ENCODE results near the gene KCNK4.

KCNK4 gene

DNA sequence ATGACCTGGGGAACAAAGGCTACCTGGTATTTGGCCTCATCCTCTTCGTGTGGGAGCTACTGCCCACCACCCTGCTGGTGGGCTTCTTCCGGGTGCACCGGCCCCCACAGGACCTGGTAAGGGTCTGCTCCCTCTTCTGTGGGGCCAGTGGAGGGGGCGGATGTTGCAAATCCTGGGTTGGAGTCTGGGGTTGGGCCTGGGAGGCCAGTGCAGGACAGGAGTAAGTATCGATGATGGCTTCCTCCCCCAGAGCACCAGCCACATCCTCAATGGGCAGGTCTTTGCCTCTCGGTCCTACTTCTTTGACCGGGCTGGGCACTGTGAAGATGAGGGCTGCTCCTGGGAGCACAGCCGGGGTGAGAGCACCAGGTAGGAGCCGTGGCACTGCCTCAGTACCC is 2.8 kb upstream of the KCNK4 start:
- H3K4me3 Mint-ChIP-seq = no peak overlapping the region
- no peak for DNase-seq
- no peaks in the 10 kb centered on the region for H3K9me3 Mint-ChIP-seq
- peaks cover 22% of the 10 kb centered on the region for H3K27me3 Mint-ChIP-seq
- H3K27ac Mint-ChIP-seq = no peak overlapping the region
- H3K36me3 Mint-ChIP-seq (ENCODE audit: low read depth) = peaks cover 3% of the 10 kb centered on the region
- peaks cover 18% of the 10 kb centered on the region for H3K4me1 Mint-ChIP-seq (ENCODE audit: low read depth)

DNA sequence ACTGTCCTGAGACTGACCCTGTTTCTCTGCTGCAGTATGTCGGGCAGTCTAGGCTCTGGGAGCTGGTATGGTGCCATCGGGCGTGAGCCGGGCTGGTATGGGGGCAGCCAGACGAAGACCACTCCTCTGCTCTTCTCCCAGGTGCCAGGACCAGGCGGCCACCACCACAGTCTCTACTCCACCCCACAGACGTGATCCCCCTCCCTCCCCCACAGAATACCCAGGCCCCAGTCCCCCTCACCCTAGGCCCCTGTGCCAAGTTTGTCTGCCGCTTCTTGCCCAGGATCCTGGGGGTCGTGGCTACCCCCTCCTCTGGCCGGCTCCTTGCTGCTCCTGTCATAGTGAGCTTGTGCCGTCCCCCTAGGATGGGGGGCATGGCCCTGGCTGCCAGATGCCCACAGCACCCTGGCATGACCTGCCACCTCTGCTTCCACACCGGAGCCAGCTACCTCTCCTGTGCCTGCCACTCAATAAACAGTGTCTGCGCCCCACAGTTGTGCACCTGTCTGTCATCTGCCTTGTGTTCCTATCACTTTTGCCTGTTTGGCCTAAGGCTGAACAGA is 2.0 kb upstream of the KCNK4 start:
- no peak overlapping the region for H3K4me3 Mint-ChIP-seq
- no peak for DNase-seq
- peaks cover 15% of the 10 kb centered on the region for H3K4me1 Mint-ChIP-seq (ENCODE audit: low read depth)
- no peaks in the 10 kb centered on the region for H3K9me3 Mint-ChIP-seq
- H3K27ac Mint-ChIP-seq = no peak overlapping the region
- H3K36me3 Mint-ChIP-seq (ENCODE audit: low read depth) = peaks cover 3% of the 10 kb centered on the region
- peaks cover 30% of the 10 kb centered on the region for H3K27me3 Mint-ChIP-seq

DNA sequence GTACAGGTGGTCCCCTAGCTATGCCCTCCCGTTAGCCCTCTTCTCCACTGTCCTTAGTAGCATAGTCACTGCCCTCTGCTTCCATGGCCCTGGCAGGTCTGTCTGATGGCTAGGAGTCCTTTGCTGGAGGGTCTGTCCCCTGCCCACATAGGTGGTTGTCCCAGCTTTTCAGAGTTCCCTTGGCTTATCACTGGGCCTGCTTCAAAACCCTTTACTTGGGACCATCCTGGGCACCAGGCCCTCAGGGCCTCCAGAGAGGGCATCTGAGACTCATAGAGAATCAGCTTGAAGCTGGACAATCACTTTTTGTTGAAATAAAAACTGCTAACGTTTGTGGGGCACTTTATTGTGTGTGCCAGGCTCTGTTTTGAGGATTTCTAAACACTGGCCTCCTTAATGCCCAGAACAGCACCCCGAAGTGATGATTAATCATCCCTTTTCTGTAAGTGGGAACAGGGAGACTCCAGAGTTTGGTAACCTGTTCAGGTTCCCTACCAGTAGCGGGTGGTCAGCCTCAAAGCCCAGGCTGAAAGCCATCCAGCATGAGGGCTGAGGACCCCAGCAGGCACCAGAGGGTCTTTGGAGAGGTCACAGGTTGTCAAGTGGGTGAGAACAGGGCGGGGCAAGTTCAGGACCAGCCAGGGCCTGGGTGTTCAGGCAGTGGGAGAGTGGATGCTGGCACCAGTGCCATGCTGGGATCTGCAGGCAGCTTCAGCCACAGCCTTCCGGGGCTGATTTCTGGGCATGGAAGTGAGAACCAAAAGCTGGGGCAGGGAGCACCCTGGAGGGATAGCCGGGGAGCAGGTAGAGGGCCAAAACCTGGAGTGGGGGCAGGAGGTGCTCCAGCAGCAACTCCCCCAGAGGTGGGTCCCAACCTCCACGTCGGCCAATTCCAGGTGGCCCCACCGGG is 495 bp upstream of the KCNK4 start:
- Mint-ChIP-seq H3K9me3 (no peaks in the 10 kb centered on the region), H3K36me3 (ENCODE audit: low read depth) (no peaks in the 10 kb centered on the region), H3K4me3 (no peak overlapping the region), H3K27me3 (peaks cover 43% of the 10 kb centered on the region), H3K4me1 (ENCODE audit: low read depth) (peaks cover 13% of the 10 kb centered on the region), H3K27ac (no peak overlapping the region)
- DNase-seq = no peak

DNA sequence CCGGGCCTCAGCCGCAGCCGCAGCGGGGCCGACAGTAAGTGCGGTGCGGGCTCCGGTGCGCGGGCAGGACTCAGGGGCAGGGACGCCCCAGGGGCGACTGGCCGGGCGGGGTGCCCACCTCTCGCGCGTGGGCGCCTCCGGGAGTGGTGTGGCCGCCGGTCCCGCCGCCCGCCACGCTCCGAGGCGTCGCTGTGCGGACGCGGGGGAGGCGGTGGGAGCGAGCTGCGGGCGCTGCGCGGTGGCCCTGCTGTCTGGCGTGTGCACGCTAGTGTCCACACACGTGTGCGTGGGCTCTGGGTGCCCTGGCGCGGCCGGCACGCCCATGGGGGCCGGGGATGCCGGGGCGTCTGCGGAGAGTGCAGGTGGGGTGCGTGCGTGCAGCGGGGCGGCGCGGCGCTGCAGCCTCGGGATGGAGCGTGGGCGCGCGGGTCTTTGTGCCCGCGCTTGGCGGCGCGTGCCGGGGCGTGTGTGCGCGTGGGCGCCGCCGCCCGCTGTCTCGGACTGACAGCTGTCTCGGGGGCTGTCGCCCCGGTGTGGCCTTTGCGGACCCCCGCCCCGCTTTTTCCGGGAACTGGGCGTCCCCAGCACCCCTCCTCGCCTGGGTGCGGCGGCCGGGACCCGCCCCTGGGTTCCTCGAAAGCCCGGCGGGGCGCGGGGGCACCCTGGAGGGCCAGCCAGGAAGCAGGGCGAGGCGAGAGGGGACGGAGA is 804 bp downstream of the KCNK4 start:
- Mint-ChIP-seq H3K4me1 (ENCODE audit: low read depth) (peaks cover 5% of the 10 kb centered on the region), H3K9me3 (no peaks in the 10 kb centered on the region), H3K27me3 (peaks cover 56% of the 10 kb centered on the region), H3K27ac (no peak overlapping the region), H3K4me3 (peak overlapping the region; percentile 47), H3K36me3 (ENCODE audit: low read depth) (no peaks in the 10 kb centered on the region)
- DNase-seq = peak; percentile 46

DNA sequence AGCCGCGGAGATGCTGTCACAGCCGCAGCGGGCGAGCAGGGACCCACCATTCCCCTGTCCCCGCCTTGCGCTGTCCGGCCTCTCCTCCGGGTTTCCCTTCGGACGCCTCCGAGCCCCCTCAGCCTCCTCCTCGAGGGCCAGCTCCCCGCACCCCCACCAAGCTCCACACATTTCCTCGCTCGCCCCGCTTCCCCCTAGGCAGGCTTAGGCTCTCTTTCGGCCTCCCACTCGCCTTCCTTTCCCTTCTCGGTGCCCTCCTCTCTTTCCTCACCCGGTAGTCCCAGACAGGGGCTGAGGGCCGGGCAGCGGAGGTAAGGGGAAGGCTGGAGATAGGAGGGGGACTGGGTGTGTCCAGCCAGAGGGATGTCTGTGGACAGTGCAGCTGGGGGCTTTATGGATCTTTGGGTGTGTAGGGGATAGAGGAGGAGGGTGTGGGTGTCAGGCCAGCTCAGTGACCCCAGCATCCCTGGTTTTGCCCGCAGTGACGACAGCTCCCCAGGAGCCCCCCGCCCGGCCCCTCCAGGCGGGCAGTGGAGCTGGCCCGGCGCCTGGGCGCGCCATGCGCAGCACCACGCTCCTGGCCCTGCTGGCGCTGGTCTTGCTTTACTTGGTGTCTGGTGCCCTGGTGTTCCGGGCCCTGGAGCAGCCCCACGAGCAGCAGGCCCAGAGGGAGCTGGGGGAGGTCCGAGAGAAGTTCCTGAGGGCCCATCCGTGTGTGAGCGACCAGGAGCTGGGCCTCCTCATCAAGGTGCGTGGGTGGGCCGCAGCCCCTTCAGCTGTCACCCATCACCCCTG is 1.6 kb downstream of the KCNK4 start:
- no peak for DNase-seq
- H3K27me3 Mint-ChIP-seq = peaks cover 63% of the 10 kb centered on the region
- H3K9me3 Mint-ChIP-seq = no peaks in the 10 kb centered on the region
- H3K27ac Mint-ChIP-seq = no peak overlapping the region
- H3K4me3 Mint-ChIP-seq = peak overlapping the region; percentile 47
- H3K36me3 Mint-ChIP-seq (ENCODE audit: low read depth) = no peaks in the 10 kb centered on the region
- H3K4me1 Mint-ChIP-seq (ENCODE audit: low read depth) = peaks cover 7% of the 10 kb centered on the region

DNA sequence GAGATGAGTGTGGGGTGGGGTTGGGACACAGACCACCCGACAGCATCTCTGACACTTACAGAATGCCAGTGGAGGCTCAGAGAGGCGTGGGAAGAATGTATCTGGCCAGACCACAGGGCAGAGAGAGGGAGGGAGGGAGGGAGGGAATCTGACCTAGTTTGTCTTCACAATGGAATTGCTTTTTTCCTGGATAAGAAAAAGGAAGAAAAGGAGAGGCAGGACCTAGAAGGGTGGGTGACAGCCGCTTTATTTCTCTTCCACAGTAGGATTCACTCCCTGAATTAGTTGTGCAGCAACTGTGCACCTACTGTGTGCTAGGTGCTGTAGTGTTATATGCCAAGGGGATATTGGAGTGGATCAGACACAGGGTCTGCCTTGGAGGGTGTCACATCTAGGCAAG is 3.7 kb downstream of the KCNK4 start:
- Mint-ChIP-seq H3K36me3 (ENCODE audit: low read depth) (no peaks in the 10 kb centered on the region), H3K4me3 (no peak overlapping the region), H3K4me1 (ENCODE audit: low read depth) (peaks cover 12% of the 10 kb centered on the region), H3K9me3 (no peaks in the 10 kb centered on the region), H3K27ac (no peak overlapping the region), H3K27me3 (peaks cover 84% of the 10 kb centered on the region)
- no peak for DNase-seq

DNA sequence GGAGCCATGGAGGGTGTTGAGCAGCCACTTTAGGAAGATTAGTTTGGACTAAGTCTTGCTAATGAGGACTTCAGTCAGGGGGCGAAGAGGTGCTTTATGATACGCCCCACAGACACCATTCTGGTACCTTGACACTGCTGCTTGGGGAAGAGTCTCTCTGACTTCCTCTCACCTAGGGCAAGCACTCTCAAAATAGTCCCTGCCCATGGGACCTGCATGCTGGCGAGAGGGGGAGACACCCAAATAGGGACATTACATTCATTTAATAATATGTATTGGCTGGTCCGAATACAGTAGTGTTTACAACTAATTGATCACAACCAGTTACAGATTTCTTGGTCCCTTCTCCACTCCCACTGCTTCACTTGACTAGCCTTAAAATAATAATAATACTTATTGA is 4.7 kb downstream of the KCNK4 start:
- Mint-ChIP-seq H3K27ac (no peak overlapping the region), H3K4me1 (ENCODE audit: low read depth) (peaks cover 19% of the 10 kb centered on the region), H3K4me3 (no peak overlapping the region), H3K36me3 (ENCODE audit: low read depth) (no peaks in the 10 kb centered on the region), H3K9me3 (no peaks in the 10 kb centered on the region), H3K27me3 (peaks cover 88% of the 10 kb centered on the region)
- no peak for DNase-seq

DNA sequence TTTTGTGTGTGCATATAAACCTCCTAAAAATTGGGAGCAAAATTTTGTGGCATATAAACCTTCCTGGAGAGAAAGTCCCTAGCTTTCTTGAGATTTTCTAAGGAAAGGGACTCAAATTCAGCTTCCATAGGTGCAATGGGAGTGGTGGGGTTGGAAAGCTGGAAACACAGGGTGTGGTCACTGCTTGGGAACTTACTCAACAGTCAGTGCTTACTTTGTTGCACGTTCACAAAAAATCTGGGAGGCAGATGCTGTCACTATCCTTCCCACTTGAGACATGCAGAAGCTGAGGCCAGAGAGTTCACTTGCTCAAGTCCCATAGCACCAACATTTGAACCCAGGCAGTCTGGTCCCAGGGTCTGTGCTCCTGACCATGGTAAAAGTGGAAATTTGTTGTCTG is 5.1 kb downstream of the KCNK4 start:
- Mint-ChIP-seq H3K9me3 (no peaks in the 10 kb centered on the region), H3K27ac (no peak overlapping the region), H3K4me1 (ENCODE audit: low read depth) (peaks cover 22% of the 10 kb centered on the region), H3K4me3 (no peak overlapping the region), H3K27me3 (peaks cover 87% of the 10 kb centered on the region), H3K36me3 (ENCODE audit: low read depth) (no peaks in the 10 kb centered on the region)
- DNase-seq = no peak

DNA sequence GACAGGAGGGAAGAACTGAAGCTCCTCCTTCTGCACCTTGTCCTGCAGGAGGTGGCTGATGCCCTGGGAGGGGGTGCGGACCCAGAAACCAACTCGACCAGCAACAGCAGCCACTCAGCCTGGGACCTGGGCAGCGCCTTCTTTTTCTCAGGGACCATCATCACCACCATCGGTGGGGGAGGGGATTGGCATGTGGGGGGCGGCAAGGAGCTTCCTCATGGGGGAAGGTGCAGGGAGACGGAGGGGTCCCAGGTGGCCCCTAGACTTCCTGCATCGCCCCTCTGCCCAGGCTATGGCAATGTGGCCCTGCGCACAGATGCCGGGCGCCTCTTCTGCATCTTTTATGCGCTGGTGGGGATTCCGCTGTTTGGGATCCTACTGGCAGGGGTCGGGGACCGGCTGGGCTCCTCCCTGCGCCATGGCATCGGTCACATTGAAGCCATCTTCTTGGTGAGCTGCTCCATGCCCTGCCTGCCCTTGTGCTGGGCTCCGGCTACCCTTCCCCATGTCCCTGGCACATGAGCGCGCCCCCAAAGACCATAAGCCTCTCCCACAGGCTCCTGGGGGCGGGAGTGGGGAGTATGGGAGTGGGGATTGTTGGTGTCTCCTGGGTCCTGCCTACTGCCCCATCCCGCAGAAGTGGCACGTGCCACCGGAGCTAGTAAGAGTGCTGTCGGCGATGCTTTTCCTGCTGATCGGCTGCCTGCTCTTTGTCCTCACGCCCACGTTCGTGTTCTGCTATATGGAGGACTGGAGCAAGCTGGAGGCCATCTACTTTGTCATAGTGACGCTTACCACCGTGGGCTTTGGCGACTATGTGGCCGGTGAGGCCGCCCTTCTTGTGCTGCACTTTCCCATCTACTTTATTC is 6.0 kb downstream of the KCNK4 start:
- no peak for DNase-seq
- peaks cover 92% of the 10 kb centered on the region for H3K27me3 Mint-ChIP-seq
- H3K36me3 Mint-ChIP-seq (ENCODE audit: low read depth) = no peaks in the 10 kb centered on the region
- H3K4me3 Mint-ChIP-seq = no peak overlapping the region
- H3K4me1 Mint-ChIP-seq (ENCODE audit: low read depth) = peaks cover 22% of the 10 kb centered on the region
- H3K27ac Mint-ChIP-seq = no peak overlapping the region
- H3K9me3 Mint-ChIP-seq = no peaks in the 10 kb centered on the region

DNA sequence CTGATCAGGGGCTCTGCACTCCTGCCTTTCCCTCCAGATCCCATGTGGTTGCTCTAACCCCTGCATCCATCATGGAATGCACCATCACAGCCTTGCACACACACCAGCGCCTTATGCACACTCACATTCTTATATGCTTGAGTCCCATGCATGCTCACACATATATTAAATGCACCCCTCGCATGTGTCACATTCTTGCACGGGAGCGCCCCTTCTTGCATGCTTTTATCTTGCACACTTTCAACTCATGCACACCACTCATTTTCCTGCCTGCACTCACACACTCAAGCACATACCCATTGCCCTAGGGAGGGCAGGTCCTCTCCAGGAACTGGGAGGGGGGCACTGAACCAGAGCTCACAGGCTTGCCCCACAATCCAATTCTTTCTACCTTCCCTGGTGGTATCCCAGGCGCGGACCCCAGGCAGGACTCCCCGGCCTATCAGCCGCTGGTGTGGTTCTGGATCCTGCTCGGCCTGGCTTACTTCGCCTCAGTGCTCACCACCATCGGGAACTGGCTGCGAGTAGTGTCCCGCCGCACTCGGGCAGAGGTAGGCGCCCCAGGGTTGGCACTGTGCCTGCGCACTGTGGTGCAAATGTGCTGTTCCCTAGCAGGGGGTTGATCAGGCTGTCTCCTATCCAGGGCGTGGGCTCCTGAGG is 6.7 kb downstream of the KCNK4 start:
- H3K27me3 Mint-ChIP-seq = peaks cover 87% of the 10 kb centered on the region
- H3K4me3 Mint-ChIP-seq = no peak overlapping the region
- no peaks in the 10 kb centered on the region for H3K9me3 Mint-ChIP-seq
- H3K36me3 Mint-ChIP-seq (ENCODE audit: low read depth) = no peaks in the 10 kb centered on the region
- no peak for DNase-seq
- H3K4me1 Mint-ChIP-seq (ENCODE audit: low read depth) = peaks cover 22% of the 10 kb centered on the region
- no peak overlapping the region for H3K27ac Mint-ChIP-seq

DNA sequence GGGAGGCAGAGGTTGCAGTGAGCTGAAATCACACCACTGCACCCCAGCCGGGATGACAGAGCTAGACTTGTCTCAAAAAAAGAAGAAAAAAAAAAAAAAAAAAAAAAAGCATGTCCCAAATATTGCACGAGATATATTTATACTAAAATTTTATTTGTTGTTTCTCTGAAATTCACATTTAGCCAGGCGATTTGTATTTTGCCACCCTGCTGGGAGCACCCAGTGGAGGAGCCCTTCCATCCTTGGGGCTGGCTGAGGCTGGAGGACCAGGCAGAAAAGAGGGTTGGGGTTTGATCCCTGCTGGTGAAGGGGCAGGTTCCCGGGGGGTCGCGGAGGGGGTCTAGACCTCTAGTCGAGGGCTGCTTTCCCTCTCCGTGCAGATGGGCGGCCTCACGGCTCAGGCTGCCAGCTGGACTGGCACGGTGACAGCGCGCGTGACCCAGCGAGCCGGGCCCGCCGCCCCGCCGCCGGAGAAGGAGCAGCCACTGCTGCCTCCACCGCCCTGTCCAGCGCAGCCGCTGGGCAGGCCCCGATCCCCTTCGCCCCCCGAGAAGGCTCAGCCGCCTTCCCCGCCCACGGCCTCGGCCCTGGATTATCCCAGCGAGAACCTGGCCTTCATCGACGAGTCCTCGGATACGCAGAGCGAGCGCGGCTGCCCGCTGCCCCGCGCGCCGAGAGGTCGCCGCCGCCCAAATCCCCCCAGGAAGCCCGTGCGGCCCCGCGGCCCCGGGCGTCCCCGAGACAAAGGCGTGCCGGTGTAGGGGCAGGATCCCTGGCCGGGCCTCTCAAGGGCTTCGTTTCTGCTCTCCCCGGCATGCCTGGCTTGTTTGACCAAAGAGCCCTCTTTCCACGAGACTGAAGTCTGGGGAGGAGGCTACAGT is 8.1 kb downstream of the KCNK4 start:
- Mint-ChIP-seq H3K4me1 (ENCODE audit: low read depth) (peaks cover 28% of the 10 kb centered on the region), H3K4me3 (peak overlapping the region; percentile 54), H3K27ac (no peak overlapping the region), H3K9me3 (no peaks in the 10 kb centered on the region), H3K27me3 (peaks cover 76% of the 10 kb centered on the region), H3K36me3 (ENCODE audit: low read depth) (no peaks in the 10 kb centered on the region)
- no peak for DNase-seq

DNA sequence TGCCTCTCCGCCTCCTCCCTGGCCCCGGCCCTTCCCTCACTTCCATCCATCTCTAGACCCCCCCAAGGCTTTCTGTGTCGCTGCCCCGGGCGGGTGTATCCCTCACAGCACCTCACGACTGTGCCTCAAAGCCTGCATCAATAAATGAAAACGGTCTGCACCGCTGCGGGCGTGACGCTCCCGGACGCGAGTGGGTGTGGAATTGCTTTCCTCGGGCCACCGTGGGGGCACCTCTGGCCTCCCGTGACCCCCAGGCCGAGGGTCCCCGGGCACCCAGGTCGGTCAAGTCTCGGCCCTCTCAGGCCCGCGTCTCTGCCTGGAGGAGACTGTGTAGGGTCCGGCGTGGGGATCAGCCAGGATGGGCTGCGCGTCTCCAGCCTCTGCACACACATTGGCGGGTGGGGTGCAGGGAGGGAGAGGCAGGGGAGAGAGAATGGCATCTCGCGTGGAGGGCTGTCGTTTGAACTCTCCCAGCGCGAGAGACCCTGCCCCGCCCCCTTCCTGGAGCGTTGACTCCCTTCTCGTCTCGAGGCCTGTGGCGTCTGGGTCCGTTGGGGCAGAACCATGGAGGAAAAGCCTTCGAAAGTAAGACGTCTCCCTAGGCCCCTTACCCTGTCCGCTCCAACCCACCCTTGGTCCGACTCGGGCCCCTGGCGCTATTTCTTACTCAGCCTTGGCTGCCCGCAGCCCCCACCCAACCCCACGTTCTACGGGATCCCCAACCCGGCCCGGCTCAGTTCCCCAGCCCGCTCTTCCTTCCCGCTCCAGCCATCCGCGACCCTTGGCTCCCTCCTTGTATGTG is 8.9 kb downstream of the KCNK4 start, which contains the start of gene CATSPERZ:
TSS of gene CATSPERZ (plus strand) at position 512 of the 802 bp plus-strand sequence. CDS start at position 565, 53 bp downstream.
- H3K27ac Mint-ChIP-seq = no peak within 1 kb of the TSS
- peak; percentile 51 for DNase-seq
- peak within 1 kb of the TSS; percentile 57 for H3K4me3 Mint-ChIP-seq
- peaks cover 33% of the 10 kb centered on the region for H3K4me1 Mint-ChIP-seq (ENCODE audit: low read depth)
- peaks cover 4% of the 10 kb centered on the region for H3K36me3 Mint-ChIP-seq (ENCODE audit: low read depth)
- H3K27me3 Mint-ChIP-seq = peaks cover 70% of the 10 kb centered on the region
- H3K9me3 Mint-ChIP-seq = no peaks in the 10 kb centered on the region
